Ascending aorta (tissue), 2 donors: ENCODE results near the gene KIAA1614. TPM values are rescaled to one million over a fixed set of nuclear protein-coding genes. Genes with fewer than 3 reads are reported as not detected.

Source experiments
- DNase-seq, 2 donors: peaks; one replicate each; pipeline ENCODE4 v3.0.0-alpha.2; 2019; ENCODE audit warnings: low spot score in 2 of 2
- H3K27ac ChIP-seq, 2 donors: fragments of 200-600 bp; sonication (generic); one replicate each; pipeline ENCODE4 v1.5.1; 2016 to 2017; ENCODE audit warnings: mild to moderate bottlenecking in 1 of 2
- H3K27me3 ChIP-seq: fragments of 200-600 bp; sonication (generic); one replicate; pipeline ENCODE4 v1.5.1; 2017
- H3K36me3 ChIP-seq, 2 donors: fragments of 200-600 bp; sonication (generic); one replicate each; pipeline ENCODE4 v1.5.1; 2016
- H3K4me1 ChIP-seq, 2 donors: fragments of 200-600 bp; sonication (generic); one replicate each; pipeline ENCODE4 v1.5.1; 2016 to 2017; ENCODE audit warnings: mild to moderate bottlenecking in 1 of 2
- H3K4me3 ChIP-seq, 2 donors: fragments of 200-600 bp; sonication (generic); one replicate each; pipeline ENCODE4 v1.5.1; 2016 to 2017; ENCODE audit warnings: mild to moderate bottlenecking in 1 of 2
- H3K9me3 ChIP-seq, 2 donors: fragments of 200-600 bp; sonication (generic); one replicate each; pipeline ENCODE4 v1.5.1; 2016
- intact Hi-C: fragments of 100-400 bp; cut with DNase I; formaldehyde crosslinking; loops from one replicate; pipeline ENCODE4 v1.15.1; 2023
- total RNA-seq: library from RNA; depleted of rRNA; stranded (reverse); fragments of >200 nt; gene quantifications from one replicate; pipeline ENCODE4 v1.1.0, GENCODE V29; 2016
- TF ChIP-seq, protein P1 (sequence below), 3 experiments: fragments of 200-600 bp in 2 of 3; fragments of 450-650 bp in 1 of 3; sonication (generic) in 2 of 3; IDR thresholded peaks; one replicate each; pipeline ENCODE4 v1.5.1; 2016 to 2019; ENCODE audit warnings: antibody characterized with exemption in 3 of 3, mild to moderate bottlenecking in 1 of 3, moderate library complexity in 1 of 3

Gene KIAA1614
- total RNA-seq, 1 donor from 2014 or later: 21.9 TPM

DNA sequence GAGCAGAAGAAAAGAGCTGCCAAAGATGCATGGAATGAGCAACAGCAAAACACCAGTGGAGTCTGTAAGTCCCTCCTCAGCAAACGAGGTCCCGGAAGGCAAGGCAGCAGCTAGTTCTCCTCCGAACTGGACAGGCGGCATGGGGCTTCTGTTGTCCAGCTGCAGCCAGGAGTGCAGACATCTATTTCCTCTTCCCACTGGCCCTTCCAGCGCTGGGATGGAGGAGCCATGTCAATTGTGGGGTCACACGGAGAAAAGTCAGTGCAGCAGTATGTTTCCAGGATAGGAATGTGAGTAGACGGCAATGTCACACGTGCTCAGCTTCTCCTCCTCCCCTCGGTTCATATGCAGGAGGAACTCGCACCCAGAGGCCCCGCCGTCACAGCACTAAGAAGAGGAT lies 63.5 kb downstream of the KIAA1614 start:
- intact Hi-C loops: no loop called here
- peaks cover 20 to 44% of the 10 kb centered on the region in 2 donors for H3K36me3 ChIP-seq
- H3K4me3 ChIP-seq: no peak overlapping the region
- H3K4me1 ChIP-seq: no peaks in the 10 kb centered on the region
- no peak overlapping the region for H3K27ac ChIP-seq
- no peaks in the 10 kb centered on the region for H3K9me3 ChIP-seq
- DNase-seq: no peak
- H3K27me3 ChIP-seq: no peaks in the 10 kb centered on the region
- TF ChIP-seq, protein P1, sequence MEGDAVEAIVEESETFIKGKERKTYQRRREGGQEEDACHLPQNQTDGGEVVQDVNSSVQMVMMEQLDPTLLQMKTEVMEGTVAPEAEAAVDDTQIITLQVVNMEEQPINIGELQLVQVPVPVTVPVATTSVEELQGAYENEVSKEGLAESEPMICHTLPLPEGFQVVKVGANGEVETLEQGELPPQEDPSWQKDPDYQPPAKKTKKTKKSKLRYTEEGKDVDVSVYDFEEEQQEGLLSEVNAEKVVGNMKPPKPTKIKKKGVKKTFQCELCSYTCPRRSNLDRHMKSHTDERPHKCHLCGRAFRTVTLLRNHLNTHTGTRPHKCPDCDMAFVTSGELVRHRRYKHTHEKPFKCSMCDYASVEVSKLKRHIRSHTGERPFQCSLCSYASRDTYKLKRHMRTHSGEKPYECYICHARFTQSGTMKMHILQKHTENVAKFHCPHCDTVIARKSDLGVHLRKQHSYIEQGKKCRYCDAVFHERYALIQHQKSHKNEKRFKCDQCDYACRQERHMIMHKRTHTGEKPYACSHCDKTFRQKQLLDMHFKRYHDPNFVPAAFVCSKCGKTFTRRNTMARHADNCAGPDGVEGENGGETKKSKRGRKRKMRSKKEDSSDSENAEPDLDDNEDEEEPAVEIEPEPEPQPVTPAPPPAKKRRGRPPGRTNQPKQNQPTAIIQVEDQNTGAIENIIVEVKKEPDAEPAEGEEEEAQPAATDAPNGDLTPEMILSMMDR (IDR thresholded peaks at IDR 0.05): no peak

DNA sequence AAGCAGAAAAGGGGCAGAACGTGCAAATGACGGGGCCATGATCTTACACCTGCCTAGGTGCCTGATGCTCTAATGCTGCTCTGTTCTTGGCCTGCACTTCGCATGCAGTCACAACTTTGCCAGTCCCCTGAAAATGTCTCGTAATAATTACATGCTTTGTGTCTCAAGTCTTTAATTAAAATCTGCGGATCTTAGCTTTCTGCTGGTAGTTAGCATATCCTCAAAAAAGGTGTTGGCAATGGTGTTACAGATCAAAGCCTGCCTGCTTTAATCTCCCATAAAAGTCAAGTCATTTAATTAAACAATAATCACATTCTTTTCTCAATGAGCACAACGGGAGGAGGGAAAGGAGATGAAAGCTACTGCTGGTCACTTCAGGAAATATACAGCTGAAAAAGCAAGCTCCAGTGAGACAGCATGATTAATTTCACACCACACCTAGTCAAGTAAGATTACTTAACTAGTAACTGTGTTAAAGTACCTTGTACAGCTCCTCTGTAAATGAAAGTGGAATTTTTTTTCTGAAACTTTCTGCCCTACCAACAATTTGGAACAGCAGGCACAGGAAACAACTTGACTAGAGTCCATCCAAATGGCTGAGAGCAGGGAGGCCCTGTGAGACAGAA lies 64.1 kb downstream of the KIAA1614 start:
- TF ChIP-seq, protein P1 (IDR thresholded peaks at IDR 0.05): no peak
- Histone ChIP-seq H3K4me3 (no peak overlapping the region), H3K27me3 (no peaks in the 10 kb centered on the region), H3K4me1 (no peaks in the 10 kb centered on the region), H3K36me3 (peaks cover 20 to 45% of the 10 kb centered on the region in 2 donors), H3K27ac (no peak overlapping the region), H3K9me3 (no peaks in the 10 kb centered on the region)
- no peak for DNase-seq
- intact Hi-C loops: no loop called here

DNA sequence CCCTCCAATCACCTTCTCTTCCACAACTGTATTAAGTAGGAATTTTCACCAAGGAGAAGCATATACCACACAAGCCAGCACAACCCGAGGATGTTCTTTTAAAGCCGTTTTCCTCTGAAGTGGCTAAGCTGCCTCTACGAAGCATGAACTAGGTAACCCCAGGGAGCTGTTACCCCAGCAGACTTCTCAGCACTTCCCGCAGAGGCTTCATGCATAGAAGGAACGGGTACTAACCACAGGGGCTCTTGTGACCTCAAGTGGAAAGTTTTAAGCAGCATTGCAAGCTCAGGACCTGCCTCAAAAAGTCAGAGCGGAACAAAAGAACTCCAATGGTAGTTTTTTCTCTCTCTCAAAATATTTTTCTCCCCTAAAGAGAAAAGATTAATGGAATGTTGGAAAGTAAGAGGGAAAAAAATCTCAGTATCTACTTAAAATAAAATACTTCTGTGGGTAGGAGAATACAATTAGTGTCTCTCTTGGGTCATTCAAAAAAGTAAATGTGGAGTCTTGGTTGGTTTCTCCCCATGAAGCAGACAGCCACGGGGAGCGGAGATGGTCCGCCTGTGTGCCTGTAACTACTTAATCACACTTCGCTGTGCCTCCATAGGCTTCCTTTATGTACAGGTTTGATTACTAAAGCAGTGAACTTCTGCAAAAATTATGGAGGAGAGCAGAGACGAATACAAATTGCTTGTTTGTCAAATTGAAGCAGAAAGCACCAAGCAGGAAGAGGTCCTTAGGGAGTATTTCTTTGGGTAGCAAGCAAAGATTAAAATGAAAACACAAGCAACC lies 69.1 kb downstream of the KIAA1614 start:
- intact Hi-C loops: no loop called here
- DNase-seq: no peak
- Histone ChIP-seq H3K36me3 (peaks cover 7 to 65% of the 10 kb centered on the region in 2 donors), H3K9me3 (no peaks in the 10 kb centered on the region), H3K4me3 (no peak overlapping the region), H3K4me1 (peaks cover 0 to 3% of the 10 kb centered on the region in 2 donors), H3K27ac (no peak overlapping the region), H3K27me3 (no peaks in the 10 kb centered on the region)
- TF ChIP-seq, protein P1 (IDR thresholded peaks at IDR 0.05): no peak

DNA sequence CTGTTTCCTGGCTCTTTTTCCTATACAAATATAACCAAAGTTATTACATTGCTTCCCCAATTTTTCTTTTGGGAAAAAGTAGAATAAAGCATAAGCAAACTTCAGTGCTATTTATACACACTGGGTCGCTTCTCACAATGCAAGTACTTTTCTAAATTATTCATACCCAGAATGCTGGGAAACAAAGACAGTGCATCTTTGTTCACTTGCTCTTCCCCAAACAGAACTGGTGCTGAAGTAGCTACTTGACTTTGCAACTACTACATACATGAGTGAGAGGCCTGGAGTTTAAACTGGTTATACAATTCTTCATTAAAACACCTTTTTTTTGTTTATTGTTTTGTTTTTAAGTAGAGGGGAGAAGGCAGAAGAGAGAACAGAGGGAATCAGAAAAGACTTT lies 69.7 kb downstream of the KIAA1614 start:
- Histone ChIP-seq H3K9me3 (no peaks in the 10 kb centered on the region), H3K36me3 (peaks cover 10 to 66% of the 10 kb centered on the region in 2 donors), H3K4me3 (no peak overlapping the region), H3K27me3 (no peaks in the 10 kb centered on the region), H3K4me1 (peaks cover 0 to 3% of the 10 kb centered on the region in 2 donors), H3K27ac (no peak overlapping the region)
- DNase-seq: no peak
- intact Hi-C loops: no loop called here
- TF ChIP-seq, protein P1 (IDR thresholded peaks at IDR 0.05): no peak

DNA sequence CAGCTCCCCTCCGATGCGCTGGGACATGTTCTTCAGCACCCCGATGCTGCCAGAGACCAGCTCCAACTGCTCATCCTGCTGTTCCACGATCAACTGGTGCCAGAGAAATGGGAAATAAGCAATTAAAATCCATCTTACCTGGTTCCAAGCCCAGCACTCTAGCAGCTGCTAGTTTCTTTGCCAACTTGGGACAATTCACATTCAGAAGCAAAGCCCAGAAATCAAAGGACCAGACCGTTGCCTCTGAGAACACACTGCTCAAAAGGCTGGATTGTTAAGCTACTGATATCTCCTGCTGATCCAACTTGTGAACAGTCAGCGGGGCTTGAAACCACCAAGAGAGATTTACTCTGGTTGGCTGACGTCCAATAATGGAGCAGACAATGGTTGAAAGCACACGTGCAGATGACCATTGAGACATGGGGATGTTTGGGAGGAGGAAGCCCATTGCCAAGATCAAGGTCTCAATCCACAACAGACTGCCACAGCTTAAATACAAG lies 75.6 kb downstream of the KIAA1614 start:
- DNase-seq: no peak
- Histone ChIP-seq H3K4me1 (no peaks in the 10 kb centered on the region), H3K27me3 (no peaks in the 10 kb centered on the region), H3K36me3 (peaks cover 43 to 82% of the 10 kb centered on the region in 2 donors), H3K27ac (no peak overlapping the region), H3K4me3 (no peak overlapping the region), H3K9me3 (no peaks in the 10 kb centered on the region)
- intact Hi-C loops: no loop called here
- TF ChIP-seq, protein P1 (IDR thresholded peaks at IDR 0.05): no peak
